Fibroblast of gingiva (primary cell): Measurements from ENCODE around the gene SH3D19.
"Not testable (repeated sequence)": the region's sequence is repeated elsewhere in the genome, so short reads cannot be mapped to it uniquely, and the experiment has no call there.

Experiments used
- DNase-seq: peaks from one replicate; pipeline ENCODE4 v3.0.0-alpha.2; 2011; ENCODE audit warnings: low read depth

The SH3D19 gene

GRCh38 chr4:151321586-151321985 lies 3.8 kb downstream of the SH3D19 start:
- no peak for DNase-seq

- DNase-seq = no peak
Measured at GRCh38 chr4:151319490-151319889, 5.9 kb downstream of the SH3D19 start.

DNA sequence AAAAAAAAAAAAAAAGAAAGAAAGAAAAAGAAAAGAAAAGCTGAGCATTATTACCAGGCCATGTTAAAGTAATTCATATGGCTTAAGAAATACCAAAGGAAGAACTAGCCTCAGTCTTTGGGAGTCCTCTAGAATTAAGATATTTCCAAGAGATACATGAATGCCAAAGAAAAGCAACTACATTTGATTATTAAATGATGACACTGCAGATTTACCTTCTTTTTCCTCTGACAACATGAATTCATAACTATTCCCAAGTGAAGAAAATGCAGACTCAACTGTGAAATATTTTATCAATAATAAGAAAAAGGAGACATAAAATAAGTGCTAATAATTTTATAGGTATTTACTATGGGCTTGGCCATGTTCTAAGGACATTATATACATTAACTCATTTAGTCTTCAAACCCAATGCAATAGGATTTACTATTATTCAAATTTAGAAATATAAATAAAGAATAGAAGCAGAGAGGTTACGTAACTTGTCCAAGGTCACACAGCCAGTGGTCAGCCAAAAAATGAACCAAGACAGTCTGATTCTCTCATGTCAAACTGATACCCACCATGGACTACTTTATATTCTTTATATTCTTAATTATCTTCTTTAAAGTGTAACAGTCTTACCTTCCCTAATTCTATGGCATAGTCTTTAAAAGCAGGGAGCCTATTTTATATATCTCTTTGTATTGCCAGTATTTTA lies 6.9 kb downstream of the SH3D19 start:
- DNase-seq = no peak

- DNase-seq = no peak
Measured at GRCh38 chr4:151316645-151317044, 8.8 kb downstream of the SH3D19 start.

GRCh38 chr4:151315212-151315886 lies 10.1 kb downstream of the SH3D19 start:
- no peak for DNase-seq

GRCh38 chr4:151314479-151314878 lies 10.9 kb downstream of the SH3D19 start:
- DNase-seq = no peak

- no peak for DNase-seq
Measured at GRCh38 chr4:151314010-151314355, 11.4 kb downstream of the SH3D19 start.

GRCh38 chr4:151313306-151314009 lies 11.9 kb downstream of the SH3D19 start:
- DNase-seq = no peak

DNA sequence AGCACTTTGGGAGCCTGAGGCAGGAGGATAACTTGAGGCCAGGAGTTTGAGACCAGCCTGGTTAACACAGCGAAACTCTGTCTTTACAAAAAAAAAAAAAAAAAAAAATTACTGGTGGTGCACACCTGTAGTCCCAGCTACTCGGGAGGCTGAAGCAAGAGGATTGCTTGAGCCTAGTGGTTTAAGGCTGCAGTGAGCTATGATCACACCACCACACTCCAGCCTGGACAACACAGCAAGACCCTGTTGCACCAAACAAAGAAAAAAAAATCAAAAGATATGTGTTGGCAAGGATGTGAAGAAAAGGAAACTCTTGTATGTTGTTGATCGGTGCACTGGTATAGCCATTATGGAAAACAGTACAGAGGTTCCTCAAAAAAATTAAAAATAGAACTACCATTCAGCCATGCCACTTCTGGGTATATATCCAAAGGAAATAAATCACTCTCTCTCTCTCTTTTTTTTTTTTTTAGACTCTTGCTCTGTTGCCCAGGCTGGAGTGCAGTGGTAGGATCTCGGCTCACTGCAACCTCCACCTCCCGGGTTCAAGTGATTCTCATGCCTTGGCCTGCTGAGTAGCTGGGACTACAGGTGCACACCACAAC lies 15.2 kb downstream of the SH3D19 start:
- DNase-seq = no peak

GRCh38 chr4:151304755-151305154 lies 20.6 kb downstream of the SH3D19 start:
- no peak for DNase-seq

- no peak for DNase-seq
Measured at GRCh38 chr4:151304226-151304625, 21.2 kb downstream of the SH3D19 start.

DNA sequence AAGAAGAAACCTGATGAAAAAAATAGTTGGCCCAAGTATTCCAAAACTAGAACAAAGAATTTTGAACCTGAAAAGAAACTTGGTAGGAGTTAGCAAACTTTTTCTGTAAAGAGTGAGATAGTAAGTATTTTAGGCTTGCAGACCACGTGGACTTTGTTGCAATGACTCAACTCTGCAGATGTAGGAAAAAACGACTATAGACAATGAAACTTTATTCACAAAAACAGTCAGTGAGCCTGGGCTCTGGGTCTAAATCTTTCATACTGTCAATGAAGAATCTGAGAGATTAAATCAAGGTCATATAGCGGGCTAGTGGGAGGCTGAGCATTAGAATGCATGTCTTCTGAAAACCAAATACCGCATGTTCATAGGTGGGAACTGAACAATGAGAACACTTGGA lies 23.0 kb downstream of the SH3D19 start:
- DNase-seq = no peak

GRCh38 chr4:151297170-151297569 lies 28.2 kb downstream of the SH3D19 start:
- DNase-seq = no peak

GRCh38 chr4:151296227-151296626 lies 29.2 kb downstream of the SH3D19 start:
- no peak for DNase-seq

GRCh38 chr4:151294833-151295496 lies 30.4 kb downstream of the SH3D19 start:
- DNase-seq = no peak

GRCh38 chr4:151292038-151292437 lies 33.4 kb downstream of the SH3D19 start:
- DNase-seq = no peak

GRCh38 chr4:151291485-151291884 lies 33.9 kb downstream of the SH3D19 start:
- no peak for DNase-seq

DNA sequence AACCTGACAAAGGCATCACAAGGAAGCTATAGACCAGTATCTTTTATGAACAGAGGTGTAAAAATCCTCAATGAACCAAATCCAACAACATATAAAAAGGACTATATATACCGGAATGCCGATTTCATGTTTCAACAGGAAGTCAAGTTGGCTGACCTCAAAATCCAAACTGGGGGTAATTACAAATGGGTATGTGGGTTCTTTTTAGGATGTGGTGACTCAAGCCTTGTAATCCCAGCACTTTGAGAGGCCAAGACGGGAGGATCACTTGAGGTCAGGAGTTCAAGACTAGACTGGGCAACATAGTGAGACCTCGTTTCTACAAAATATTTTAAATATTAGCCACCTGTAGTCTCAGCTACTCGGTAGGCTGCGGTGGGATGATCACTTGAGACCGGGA lies 38.0 kb downstream of the SH3D19 start:
- no peak for DNase-seq

GRCh38 chr4:151284534-151285245 lies 40.7 kb downstream of the SH3D19 start:
- no peak for DNase-seq

GRCh38 chr4:151276787-151277562 lies 48.4 kb downstream of the SH3D19 start, which contains the start of gene PRSS48:
Gene PRSS48 (plus strand): TSS chr4:151277161. CDS start chr4:151277173, 12 bp downstream.
- DNase-seq = peak; percentile 25

- not testable (repeated sequence) for DNase-seq
Measured at GRCh38 chr4:151268905-151269304, 56.5 kb downstream of the SH3D19 start.
